Brain microvascular endothelial cell (primary cell): ENCODE results near the gene ZDHHC3.

Experiments used
- DNase-seq: peaks from one replicate; pipeline ENCODE4 v3.0.0-alpha.2; 2020
- H3K27ac ChIP-seq: fragments of 250-450 bp; sonication (Bioruptor Pico); 2 replicates; pipeline ENCODE4 v1.5.1; 2020; ENCODE audit warnings: mild to moderate bottlenecking, moderate library complexity
- H3K27me3 ChIP-seq: fragments of 250-450 bp; sonication (Bioruptor Pico); replicated peaks from 2 replicates; pipeline ENCODE4 v1.5.1; 2020; ENCODE audit warnings: mild to moderate bottlenecking
- H3K36me3 ChIP-seq: fragments of 250-450 bp; sonication (Bioruptor Pico); replicated peaks from 2 replicates; pipeline ENCODE4 v1.5.1; 2020; ENCODE audit warnings: mild to moderate bottlenecking
- H3K4me3 ChIP-seq: 2 replicates; pipeline ENCODE4 v1.5.1; 2011; ENCODE audit warnings: low read depth, mild to moderate bottlenecking, control low read depth, low read length, moderate library complexity
- in situ Hi-C: cut with HindIII; loops from 2 replicates; pipeline ENCODE4 v1.10.0; 2017; ENCODE audit warnings: low sequenced_read_pairs, low pct_ligation_motif_present
- TF ChIP-seq, protein P1 (sequence below): IDR thresholded peaks from 2 replicates; pipeline ENCODE4 v1.5.1; 2011; ENCODE audit warnings: low read depth, mild to moderate bottlenecking, moderate library complexity, low read length, control low read depth, inconsistent platforms; ENCODE audit errors: missing control alignments

The ZDHHC3 gene

DNA sequence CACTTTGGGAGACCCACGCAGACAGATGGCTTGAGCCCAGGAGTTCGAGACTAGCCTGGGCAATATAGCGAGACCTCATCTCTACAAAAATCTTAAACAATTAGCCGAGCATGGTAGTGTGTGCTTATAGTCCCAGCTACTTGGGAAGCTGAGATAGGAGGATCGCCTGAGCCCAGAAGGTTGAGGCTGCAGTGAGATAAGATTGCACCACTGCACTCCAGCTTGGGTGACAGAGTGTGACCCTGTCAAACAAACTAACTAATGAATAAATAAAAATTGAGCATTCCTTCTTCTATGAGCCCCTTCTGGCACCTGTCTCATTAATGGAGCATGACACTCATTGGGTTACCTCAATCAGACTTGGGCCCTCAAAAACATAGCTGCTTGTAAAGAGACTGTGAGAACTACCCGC, 7.5 kb downstream of the ZDHHC3 start:
- H3K4me3 ChIP-seq, result no peak overlapping the region
- no peak for DNase-seq
- TF ChIP-seq, protein P1, sequence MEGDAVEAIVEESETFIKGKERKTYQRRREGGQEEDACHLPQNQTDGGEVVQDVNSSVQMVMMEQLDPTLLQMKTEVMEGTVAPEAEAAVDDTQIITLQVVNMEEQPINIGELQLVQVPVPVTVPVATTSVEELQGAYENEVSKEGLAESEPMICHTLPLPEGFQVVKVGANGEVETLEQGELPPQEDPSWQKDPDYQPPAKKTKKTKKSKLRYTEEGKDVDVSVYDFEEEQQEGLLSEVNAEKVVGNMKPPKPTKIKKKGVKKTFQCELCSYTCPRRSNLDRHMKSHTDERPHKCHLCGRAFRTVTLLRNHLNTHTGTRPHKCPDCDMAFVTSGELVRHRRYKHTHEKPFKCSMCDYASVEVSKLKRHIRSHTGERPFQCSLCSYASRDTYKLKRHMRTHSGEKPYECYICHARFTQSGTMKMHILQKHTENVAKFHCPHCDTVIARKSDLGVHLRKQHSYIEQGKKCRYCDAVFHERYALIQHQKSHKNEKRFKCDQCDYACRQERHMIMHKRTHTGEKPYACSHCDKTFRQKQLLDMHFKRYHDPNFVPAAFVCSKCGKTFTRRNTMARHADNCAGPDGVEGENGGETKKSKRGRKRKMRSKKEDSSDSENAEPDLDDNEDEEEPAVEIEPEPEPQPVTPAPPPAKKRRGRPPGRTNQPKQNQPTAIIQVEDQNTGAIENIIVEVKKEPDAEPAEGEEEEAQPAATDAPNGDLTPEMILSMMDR, result no peak
- in situ Hi-C loops, result no loop called here
- H3K36me3 ChIP-seq, result no peaks in the 10 kb centered on the region
- H3K27me3 ChIP-seq, result no peaks in the 10 kb centered on the region
- H3K27ac ChIP-seq, result no peak overlapping the region

GRCh38 chr3:44966795-44967278, 9.1 kb downstream of the ZDHHC3 start:
- in situ Hi-C loops, result no loop called here
- Histone ChIP-seq H3K27me3 (no peaks in the 10 kb centered on the region), H3K4me3 (no peak overlapping the region), H3K36me3 (no peaks in the 10 kb centered on the region), H3K27ac (no peak overlapping the region)
- no peak for DNase-seq
- TF ChIP-seq, protein P1, result no peak

DNA sequence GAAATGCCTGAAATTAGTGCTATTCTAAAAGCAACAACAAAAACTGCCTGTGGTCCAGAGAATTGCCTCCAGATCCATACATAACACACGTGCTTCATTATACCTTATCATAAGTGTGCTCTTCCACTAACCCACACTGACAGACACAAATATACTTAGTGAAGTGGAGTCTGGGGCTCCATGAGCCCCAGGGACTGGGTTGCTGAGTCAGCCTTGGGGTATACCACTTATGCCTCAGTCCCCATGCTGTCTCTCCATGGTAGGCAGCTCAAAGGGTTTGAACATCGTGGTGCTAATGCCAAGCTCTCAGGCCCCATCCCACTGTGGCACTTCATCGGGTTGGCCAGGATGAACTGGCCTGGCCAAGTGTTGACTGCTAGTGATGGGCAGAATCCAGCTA, 10.8 kb downstream of the ZDHHC3 start:
- in situ Hi-C loops, result no loop called here
- no peak overlapping the region for H3K4me3 ChIP-seq
- no peaks in the 10 kb centered on the region for H3K27me3 ChIP-seq
- no peaks in the 10 kb centered on the region for H3K36me3 ChIP-seq
- DNase-seq, result no peak
- H3K27ac ChIP-seq, result no peak overlapping the region
- TF ChIP-seq, protein P1, result no peak

DNA sequence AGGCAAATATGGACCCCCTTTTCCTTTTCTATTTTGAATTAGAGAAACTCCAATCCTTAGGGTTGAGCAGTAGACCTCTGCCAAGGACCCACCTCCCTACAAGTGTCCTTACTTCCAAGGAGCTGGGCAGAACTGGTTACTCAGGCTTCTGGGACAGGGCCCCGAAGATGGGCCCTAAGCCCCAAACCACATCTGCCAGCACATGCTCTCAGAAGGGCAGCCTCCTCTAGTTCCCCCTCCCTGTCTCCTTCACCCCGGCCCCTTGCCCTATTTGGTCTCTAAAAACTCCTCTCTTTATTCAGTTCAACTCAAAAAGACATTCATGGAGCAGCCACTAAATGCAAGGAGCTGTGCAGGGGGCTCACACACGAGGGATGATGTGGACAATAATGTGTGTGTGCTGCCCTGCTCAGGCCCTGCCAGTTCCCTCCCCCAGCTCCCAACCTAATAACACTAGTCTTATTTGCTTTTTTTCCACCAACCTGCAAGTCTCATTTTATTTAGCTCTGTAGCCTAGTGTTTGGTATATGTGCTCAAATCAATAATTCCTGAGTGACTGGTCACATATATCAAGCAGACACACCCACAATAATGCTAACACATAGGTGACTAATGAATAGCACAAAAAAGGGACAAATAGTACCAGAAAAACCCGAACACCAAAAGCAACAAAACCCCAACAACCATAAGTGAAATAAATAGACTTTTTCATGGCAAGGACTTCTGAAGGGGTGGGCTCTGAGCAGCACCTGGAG, 12.2 kb downstream of the ZDHHC3 start:
- no peak for DNase-seq
- Histone ChIP-seq H3K36me3 (peaks cover 2% of the 10 kb centered on the region), H3K4me3 (no peak overlapping the region)

GRCh38 chr3:44962621-44963393, 13.2 kb downstream of the ZDHHC3 start:
- no peaks in the 10 kb centered on the region for H3K27me3 ChIP-seq
- no peak overlapping the region for H3K27ac ChIP-seq
- in situ Hi-C loops, result no loop called here
- TF ChIP-seq, protein P1, result no peak
- peaks cover 2% of the 10 kb centered on the region for H3K36me3 ChIP-seq
- no peak for DNase-seq
- no peak overlapping the region for H3K4me3 ChIP-seq

More for the DNA sequence above, 12.2 kb downstream of the ZDHHC3 start:
- Histone ChIP-seq H3K27me3 (no peaks in the 10 kb centered on the region), H3K27ac (no peak overlapping the region)
- TF ChIP-seq, protein P1, result no peak
- in situ Hi-C loops, result no loop called here
